Measurements from ENCODE around the gene ATM. TPM values are rescaled to one million over a fixed set of nuclear protein-coding genes. Genes with fewer than 3 reads are reported as not detected.

Gene ATM
- polyA plus RNA-seq, 1 donor from 2014 or later, result 74.6 TPM

GRCh38 chr11:108197351-108197750 is 25.5 kb upstream of the ATM start:
- Histone ChIP-seq H3K9ac (ENCODE audit: low read length) (no peak overlapping the region), H3K4me3 (ENCODE audit: low read length) (no peak overlapping the region), H3K9me2 (ENCODE audit: insufficient read depth, low read length) (no peaks in the 10 kb centered on the region), H3F3A (ENCODE audit: insufficient read depth, low read length, poor library complexity, severe bottlenecking) (no peaks in the 10 kb centered on the region), H3K27ac (ENCODE audit: low read length) (no peak overlapping the region), H3K4me2 (ENCODE audit: low read length) (no peak overlapping the region), H2AFZ (ENCODE audit: low read depth, low read length) (no peak overlapping the region), H4K20me1 (ENCODE audit: insufficient read depth) (no peaks in the 10 kb centered on the region), H3K79me2 (replicated peaks; ENCODE audit: insufficient read depth, low read length) (no peaks in the 10 kb centered on the region), H3K9me3 (ENCODE audit: low read length) (no peaks in the 10 kb centered on the region), H3K36me3 (ENCODE audit: insufficient read depth, low read length) (peaks cover 3% of the 10 kb centered on the region), H3K27me3 (ENCODE audit: insufficient read depth, low read depth, low read length) (no peaks in the 10 kb centered on the region)
- no peak for TF ChIP-seq REST (IDR thresholded peaks at IDR 0.05; ENCODE audit: borderline replicate concordance)
- TF ChIP-seq MXI1 (conservative IDR thresholded peaks at IDR 0.05; ENCODE audit: poor library complexity, severe bottlenecking), result no peak
- TF ChIP-seq EP300 (conservative IDR thresholded peaks at IDR 0.05; ENCODE audit: poor library complexity, severe bottlenecking), result no peak
- no peak for TF ChIP-seq SMC3 (conservative IDR thresholded peaks at IDR 0.05; ENCODE audit: poor library complexity)
- TF ChIP-seq EZH2 (IDR thresholded peaks at IDR 0.05; ENCODE audit: borderline replicate concordance, insufficient read depth, low read length, poor library complexity, severe bottlenecking), result no peak
- no peak for TF ChIP-seq TAF1 (IDR thresholded peaks at IDR 0.05; ENCODE audit: low read depth)
- TF ChIP-seq CTCF (IDR thresholded peaks at IDR 0.05; ENCODE audit: poor library complexity, severe bottlenecking), result no peak
- no peak for TF ChIP-seq RAD21 (conservative IDR thresholded peaks at IDR 0.05)
- TF ChIP-seq POLR2AphosphoS5 (IDR thresholded peaks at IDR 0.05), result no peak

- H3K27me3 ChIP-seq (ENCODE audit: insufficient read depth, low read depth, low read length), result no peaks in the 10 kb centered on the region
- H3K4me3 ChIP-seq (ENCODE audit: low read length), result no peak overlapping the region
- H2AFZ ChIP-seq (ENCODE audit: low read depth, low read length), result no peak overlapping the region
- H3F3A ChIP-seq (ENCODE audit: insufficient read depth, low read length, poor library complexity, severe bottlenecking), result no peaks in the 10 kb centered on the region
- peaks cover 4% of the 10 kb centered on the region for H3K36me3 ChIP-seq (ENCODE audit: insufficient read depth, low read length)
- no peak overlapping the region for H3K4me2 ChIP-seq (ENCODE audit: low read length)
- H4K20me1 ChIP-seq (ENCODE audit: insufficient read depth), result no peaks in the 10 kb centered on the region
- H3K9ac ChIP-seq (ENCODE audit: low read length), result no peak overlapping the region
- TF ChIP-seq POLR2AphosphoS5 (IDR thresholded peaks at IDR 0.05), result no peak
- no peak for TF ChIP-seq TAF1 (IDR thresholded peaks at IDR 0.05; ENCODE audit: low read depth)
- TF ChIP-seq RAD21 (conservative IDR thresholded peaks at IDR 0.05), result no peak
- no peak for TF ChIP-seq REST (IDR thresholded peaks at IDR 0.05; ENCODE audit: borderline replicate concordance)
- no peak for TF ChIP-seq EP300 (conservative IDR thresholded peaks at IDR 0.05; ENCODE audit: poor library complexity, severe bottlenecking)
- TF ChIP-seq MXI1 (conservative IDR thresholded peaks at IDR 0.05; ENCODE audit: poor library complexity, severe bottlenecking), result no peak
- TF ChIP-seq CTCF (IDR thresholded peaks at IDR 0.05; ENCODE audit: poor library complexity, severe bottlenecking), result no peak
- TF ChIP-seq EZH2 (IDR thresholded peaks at IDR 0.05; ENCODE audit: borderline replicate concordance, insufficient read depth, low read length, poor library complexity, severe bottlenecking), result no peak
- TF ChIP-seq SMC3 (conservative IDR thresholded peaks at IDR 0.05; ENCODE audit: poor library complexity), result no peak
- H3K9me2 ChIP-seq (ENCODE audit: insufficient read depth, low read length), result no peaks in the 10 kb centered on the region
- H3K9me3 ChIP-seq (ENCODE audit: low read length), result no peaks in the 10 kb centered on the region
- H3K27ac ChIP-seq (ENCODE audit: low read length), result no peak overlapping the region
- H3K79me2 ChIP-seq (replicated peaks; ENCODE audit: insufficient read depth, low read length), result no peaks in the 10 kb centered on the region
Measured at GRCh38 chr11:108198833-108199232, 24.0 kb upstream of the ATM start.

Measured in neural cell (in vitro differentiated cells).